HepG2 (cell line): ENCODE results near the gene CDCA5. TPM values are rescaled to one million over a fixed set of nuclear protein-coding genes. Genes with fewer than 3 reads are reported as not detected.

Source experiments
- ARNT ChIP-seq: fragments of 450-650 bp; IDR thresholded peaks from 2 replicates; pipeline ENCODE4 v1.6.1; 2017
- DNMT3B ChIP-seq: conservative IDR thresholded peaks from 2 replicates; pipeline ENCODE4 v1.6.1; 2016; ENCODE audit warnings: missing biosample characterization, control low read depth
- FOXJ3 ChIP-seq: sonication (generic); formaldehyde crosslinking; IDR thresholded peaks from 2 replicates; pipeline ENCODE4 v1.4.0; 2020; ENCODE audit warnings: missing genetic modification reagents, mild to moderate bottlenecking, borderline replicate concordance
- FOXK1 ChIP-seq: sonication (generic); formaldehyde crosslinking; IDR thresholded peaks from 2 replicates; pipeline ENCODE4 v1.4.0; 2020; ENCODE audit warnings: low read depth, missing genetic modification reagents, borderline replicate concordance
- HNF4A ChIP-seq: sonication (generic); formaldehyde crosslinking; IDR thresholded peaks from 2 replicates; pipeline ENCODE4 v1.4.0; 2020; ENCODE audit warnings: missing genetic modification reagents
- IRF2 ChIP-seq: IDR thresholded peaks from 2 replicates; pipeline ENCODE4 v1.6.1; 2018; ENCODE audit warnings: missing genetic modification reagents, missing compliant biosample characterization
- KAT2B ChIP-seq: fragments of 150-350 bp; IDR thresholded peaks from 2 replicates; pipeline ENCODE4 v1.6.1; 2014; ENCODE audit warnings: low read depth, low read length, borderline replicate concordance
- KLF16 ChIP-seq, 2 experiments: sonication (generic) in 1 of 2; formaldehyde crosslinking in 1 of 2; IDR thresholded peaks; 2 replicates each; pipeline versions ENCODE4 v1.6.1 to v1.8.0; 2016 to 2023; ENCODE audit warnings: missing genetic modification reagents in 2 of 2, missing compliant biosample characterization in 1 of 2
- NFE2L1 ChIP-seq: sonication (generic); formaldehyde crosslinking; IDR thresholded peaks from 2 replicates; pipeline ENCODE4 v1.4.0; 2020; ENCODE audit warnings: missing genetic modification reagents, mild to moderate bottlenecking, borderline replicate concordance
- NFIB ChIP-seq: sonication (generic); formaldehyde crosslinking; IDR thresholded peaks from 2 replicates; pipeline ENCODE4 v1.9.0; 2021; ENCODE audit warnings: missing genetic modification reagents, mild to moderate bottlenecking, borderline replicate concordance
- NFKB2 ChIP-seq: sonication (generic); formaldehyde crosslinking; IDR thresholded peaks from 2 replicates; pipeline ENCODE4 v1.4.0; 2020; ENCODE audit warnings: missing genetic modification reagents, borderline replicate concordance
- RAD51 ChIP-seq: fragments of 450-650 bp; IDR thresholded peaks from 2 replicates; pipeline ENCODE4 v1.6.1; 2016; ENCODE audit warnings: borderline replicate concordance
- RXRB ChIP-seq: IDR thresholded peaks from 2 replicates; pipeline ENCODE4 v1.6.1; 2016; ENCODE audit warnings: borderline replicate concordance, missing genetic modification reagents, missing compliant biosample characterization
- SAFB2 ChIP-seq: sonication (generic); formaldehyde crosslinking; IDR thresholded peaks from 2 replicates; pipeline ENCODE4 v1.5.1; 2020; ENCODE audit warnings: missing genetic modification reagents, low read depth, mild to moderate bottlenecking, borderline replicate concordance
- SRY ChIP-seq: sonication (generic); formaldehyde crosslinking; IDR thresholded peaks from 2 replicates; pipeline ENCODE4 v1.8.0; 2022; ENCODE audit warnings: mild to moderate bottlenecking, missing genetic modification reagents
- ZBTB1 ChIP-seq: sonication (generic); formaldehyde crosslinking; IDR thresholded peaks from 2 replicates; pipeline ENCODE4 v1.4.0; 2020; ENCODE audit warnings: missing genetic modification reagents, borderline replicate concordance
- ZNF207 ChIP-seq: fragments of 450-650 bp; IDR thresholded peaks from 2 replicates; pipeline ENCODE4 v1.6.1; 2016; ENCODE audit warnings: antibody characterized with exemption, borderline replicate concordance
- ZNF275 ChIP-seq: sonication (generic); formaldehyde crosslinking; IDR thresholded peaks from 2 replicates; pipeline ENCODE4 v1.8.0; 2022; ENCODE audit warnings: missing genetic modification reagents, mild to moderate bottlenecking, inconsistent platforms, borderline replicate concordance
- ZNF335 ChIP-seq: sonication (generic); formaldehyde crosslinking; IDR thresholded peaks from 2 replicates; pipeline ENCODE4 v1.4.0; 2020; ENCODE audit warnings: missing genetic modification reagents
- ZNF350 ChIP-seq: sonication (generic); formaldehyde crosslinking; IDR thresholded peaks from 2 replicates; pipeline ENCODE4 v1.4.0; 2020; ENCODE audit warnings: mild to moderate bottlenecking, low read depth, missing genetic modification reagents, borderline replicate concordance
- ZNF781 ChIP-seq: sonication (generic); formaldehyde crosslinking; IDR thresholded peaks from 2 replicates; pipeline ENCODE4 v1.5.1; 2020; ENCODE audit warnings: borderline replicate concordance, mild to moderate bottlenecking, missing genetic modification reagents; ENCODE audit errors: not compliant biosample characterization
- polyA plus RNA-seq, 8 experiments: library from polyadenylated mRNA; depleted of rRNA in 3 of 8; stranded (reverse) in 7 of 8; unstranded in 1 of 8; fragments of >200 nt; fragmentation: Illumina TruSeq in 4 of 8; extraction: Trizol in 4 of 8; gene quantifications; 2 replicates each; pipeline versions ENCODE4 v1.2.1 to v1.2.3, GENCODE V29; 2011 to 2016; ENCODE audit warnings: low read depth in 4 of 8, missing spikeins in 1 of 8, mixed read lengths in 1 of 8; ENCODE audit not compliant: insufficient read depth in 1 of 8
- total RNA-seq, 5 experiments: library from RNA; depleted of rRNA; stranded (reverse); fragments of >200 nt; fragmentation: Illumina TruSeq; extraction: Trizol; gene quantifications; 2 replicates each; pipeline ENCODE4 v1.2.3, GENCODE V29; 2016; ENCODE audit warnings: low read depth in 1 of 5
- TF ChIP-seq, protein P1 (sequence below): sonication (generic); formaldehyde crosslinking; IDR thresholded peaks from 2 replicates; pipeline ENCODE4 v1.4.0; 2020; ENCODE audit warnings: mild to moderate bottlenecking, missing genetic modification reagents, borderline replicate concordance

CDCA5 gene
- total and polyA plus RNA-seq, 2 of the 13 experiments (the other 11 are each of a cell fraction or from before 2014, with no cell fraction given), result 13.5 to 50.6 TPM

DNA sequence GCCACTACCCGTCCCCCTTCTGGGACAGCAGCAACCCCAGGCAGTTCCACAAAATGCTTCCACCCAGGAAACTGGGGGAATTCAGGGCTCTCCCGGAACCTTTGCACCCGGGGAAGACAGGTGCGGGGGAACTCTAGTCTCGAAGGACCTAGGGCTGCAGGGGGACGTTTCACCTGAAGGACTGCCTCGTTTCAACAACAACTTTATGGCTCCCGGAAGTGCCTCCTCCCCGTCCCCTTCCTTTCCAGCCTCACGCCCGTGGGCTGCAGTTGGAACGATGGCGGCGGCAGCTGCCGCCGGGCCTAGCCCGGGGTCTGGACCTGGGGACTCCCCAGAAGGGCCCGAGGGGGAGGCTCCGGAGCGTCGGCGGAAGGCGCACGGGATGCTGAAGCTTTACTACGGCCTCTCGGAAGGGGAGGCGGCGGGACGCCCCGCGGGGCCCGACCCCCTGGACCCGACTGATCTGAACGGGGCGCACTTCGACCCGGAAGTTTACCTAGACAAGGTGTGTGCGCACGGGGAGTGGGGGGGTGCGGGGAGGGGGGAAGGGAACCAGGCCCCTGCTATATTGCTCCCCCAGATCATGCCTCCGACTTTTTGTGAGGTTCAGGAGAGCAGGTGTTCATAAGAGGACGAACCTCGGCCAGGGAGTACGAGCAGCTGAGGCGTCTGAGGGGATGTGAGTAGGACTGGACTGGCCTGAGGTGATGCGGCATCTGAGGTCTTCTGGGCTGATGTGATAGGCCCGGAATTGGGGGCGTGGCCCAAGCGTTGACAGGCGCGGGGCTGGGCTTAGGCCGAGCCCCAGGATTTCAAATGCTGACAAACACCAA, 12.3 kb upstream of the CDCA5 start, which contains the start of gene VPS51 (continued):
- peak; percentile 54; the same call in 1 of the 2 replicates for TF ChIP-seq ZNF275 (CRISPR knock-in tag)
- no peak for TF ChIP-seq ZBTB1 (CRISPR knock-in tag)
- TF ChIP-seq ZNF335 (CRISPR knock-in tag), result peak; percentile 52; the same call in 1 of the 2 replicates
- no peak for TF ChIP-seq KAT2B
- TF ChIP-seq KLF16 (CRISPR knock-in tag; IDR thresholded peaks at IDR 0.05), result peak in 1 of 2 experiments; percentile 93; a peak in 2 of 4 replicates
- TF ChIP-seq ZNF781 (CRISPR knock-in tag), result peak; percentile 67
- peak; percentile 98; the same call in 1 of the 2 replicates for TF ChIP-seq IRF2
- TF ChIP-seq RXRB (CRISPR knock-in tag), result peak; percentile 75
- TF ChIP-seq ZNF207, result no peak
- peak; percentile 96 for TF ChIP-seq FOXK1 (CRISPR knock-in tag)
- TF ChIP-seq RAD51, result no peak
- no peak for TF ChIP-seq NFIB (CRISPR knock-in tag)
- TF ChIP-seq NFE2L1 (CRISPR knock-in tag), result no peak
- peak; percentile 90 for TF ChIP-seq ZNF350 (CRISPR knock-in tag)
- TF ChIP-seq ARNT, result no peak
- TF ChIP-seq SAFB2 (CRISPR knock-in tag), result no peak
- TF ChIP-seq DNMT3B (CRISPR knock-in tag), result no peak
- TF ChIP-seq SRY (CRISPR knock-in tag), result peak; percentile 71; the same call in 1 of the 2 replicates
- TF ChIP-seq HNF4A (CRISPR knock-in tag), result peak; percentile 73
- TF ChIP-seq NFKB2 (CRISPR knock-in tag), result peak; percentile 67; the same call in 1 of the 2 replicates
- TF ChIP-seq FOXJ3 (CRISPR knock-in tag), result no peak; the same call in 1 of the 2 replicates
- TF ChIP-seq, protein P1, sequence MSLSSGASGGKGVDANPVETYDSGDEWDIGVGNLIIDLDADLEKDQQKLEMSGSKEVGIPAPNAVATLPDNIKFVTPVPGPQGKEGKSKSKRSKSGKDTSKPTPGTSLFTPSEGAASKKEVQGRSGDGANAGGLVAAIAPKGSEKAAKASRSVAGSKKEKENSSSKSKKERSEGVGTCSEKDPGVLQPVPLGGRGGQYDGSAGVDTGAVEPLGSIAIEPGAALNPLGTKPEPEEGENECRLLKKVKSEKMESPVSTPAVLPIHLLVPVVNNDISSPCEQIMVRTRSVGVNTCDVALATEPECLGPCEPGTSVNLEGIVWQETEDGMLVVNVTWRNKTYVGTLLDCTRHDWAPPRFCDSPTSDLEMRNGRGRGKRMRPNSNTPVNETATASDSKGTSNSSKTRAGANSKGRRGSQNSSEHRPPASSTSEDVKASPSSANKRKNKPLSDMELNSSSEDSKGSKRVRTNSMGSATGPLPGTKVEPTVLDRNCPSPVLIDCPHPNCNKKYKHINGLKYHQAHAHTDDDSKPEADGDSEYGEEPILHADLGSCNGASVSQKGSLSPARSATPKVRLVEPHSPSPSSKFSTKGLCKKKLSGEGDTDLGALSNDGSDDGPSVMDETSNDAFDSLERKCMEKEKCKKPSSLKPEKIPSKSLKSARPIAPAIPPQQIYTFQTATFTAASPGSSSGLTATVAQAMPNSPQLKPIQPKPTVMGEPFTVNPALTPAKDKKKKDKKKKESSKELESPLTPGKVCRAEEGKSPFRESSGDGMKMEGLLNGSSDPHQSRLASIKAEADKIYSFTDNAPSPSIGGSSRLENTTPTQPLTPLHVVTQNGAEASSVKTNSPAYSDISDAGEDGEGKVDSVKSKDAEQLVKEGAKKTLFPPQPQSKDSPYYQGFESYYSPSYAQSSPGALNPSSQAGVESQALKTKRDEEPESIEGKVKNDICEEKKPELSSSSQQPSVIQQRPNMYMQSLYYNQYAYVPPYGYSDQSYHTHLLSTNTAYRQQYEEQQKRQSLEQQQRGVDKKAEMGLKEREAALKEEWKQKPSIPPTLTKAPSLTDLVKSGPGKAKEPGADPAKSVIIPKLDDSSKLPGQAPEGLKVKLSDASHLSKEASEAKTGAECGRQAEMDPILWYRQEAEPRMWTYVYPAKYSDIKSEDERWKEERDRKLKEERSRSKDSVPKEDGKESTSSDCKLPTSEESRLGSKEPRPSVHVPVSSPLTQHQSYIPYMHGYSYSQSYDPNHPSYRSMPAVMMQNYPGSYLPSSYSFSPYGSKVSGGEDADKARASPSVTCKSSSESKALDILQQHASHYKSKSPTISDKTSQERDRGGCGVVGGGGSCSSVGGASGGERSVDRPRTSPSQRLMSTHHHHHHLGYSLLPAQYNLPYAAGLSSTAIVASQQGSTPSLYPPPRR (CRISPR knock-in tag), result peak; percentile 45; the same call in 1 of the 2 replicates
